Ovary (tissue), 9 donors: Measurements from ENCODE around the gene GPATCH4. TPM values are rescaled to one million over a fixed set of nuclear protein-coding genes. Genes with fewer than 3 reads are reported as not detected.

Experiments used
- DNase-seq, 5 donors: peaks; one replicate each; pipeline ENCODE4 v3.0.0-alpha.2; 2019 to 2020
- H3K27ac ChIP-seq, 2 donors: fragments of 200-600 bp; one replicate each; pipeline versions ENCODE4 v1.5.1 to v1.8.0; 2019 to 2022
- H3K27me3 ChIP-seq: fragments of 200-600 bp; one replicate; pipeline ENCODE4 v1.8.0; 2022
- H3K36me3 ChIP-seq: fragments of 200-600 bp; sonication (generic); one replicate; pipeline ENCODE4 v1.5.1; 2019
- H3K4me1 ChIP-seq: one replicate; pipeline ENCODE4 v1.8.1; 2013; ENCODE audit warnings: mild to moderate bottlenecking, moderate library complexity; ENCODE audit not compliant: insufficient read depth
- H3K4me3 ChIP-seq: fragments of 200-600 bp; sonication (generic); one replicate; pipeline ENCODE4 v1.5.1; 2017
- H3K9me3 ChIP-seq, 2 donors: fragments of 200-600 bp in 1 of 2; sonication (generic) in 1 of 2; one replicate each; pipeline versions ENCODE4 v1.5.1 to v1.8.1; 2013 to 2019; ENCODE audit warnings: mild to moderate bottlenecking in 1 of 2, moderate library complexity in 1 of 2
- EP300 ChIP-seq: sonication (generic); formaldehyde crosslinking; IDR thresholded peaks from one replicate; pipeline ENCODE4 v1.6.1; 2017; ENCODE audit warnings: antibody characterized with exemption
- POLR2A ChIP-seq: fragments of 450-650 bp; IDR thresholded peaks from one replicate; pipeline ENCODE4 v1.6.1; 2017; ENCODE audit warnings: antibody characterized with exemption, mild to moderate bottlenecking, moderate library complexity
- WGBS, 3 donors: extraction: QIAGEN DNeasy Blood & Tissue Kit in 1 of 3; methylation state at CpG; one replicate each; pipeline versions ENCODE4 v1.1.5 to v1.1.7; 2013 to 2017; 5-methylcytosine and 5-hydroxymethylcytosine counted together
- intact Hi-C, 4 donors: fragments of 100-400 bp; cut with DNase I; formaldehyde crosslinking; loops; one replicate each; pipeline versions ENCODE4 v1.11.0 to v1.15.1; 2022 to 2023
- polyA plus RNA-seq, 2 donors: library from polyadenylated mRNA; stranded (reverse); fragments of 200-250 nt in 1 of 2; fragments of 350-450 nt in 1 of 2; fragmentation: Illumina TruSeq in 1 of 2; extraction: RNeasy Lipid Tissue Mini Kit (QIAGEN cat#74804) in 1 of 2; gene quantifications; one replicate each; pipeline ENCODE4 v1.2.3, GENCODE V29; 2013 to 2014
- total RNA-seq, 7 donors: library from RNA; depleted of rRNA in 2 of 7; stranded (reverse); fragments of >200 nt in 2 of 7; fragmentation: NEBNext Ultra II Directional in 3 of 7; extraction: Animal tissue kit (Norgen Biotek cat#: 25700) in 3 of 7; gene quantifications; one replicate each; pipeline versions ENCODE4 v1.1.0 to v1.2.4, GENCODE V29; 2016 to 2023
- TF ChIP-seq, protein P1 (sequence below), 3 donors: fragments of 450-650 bp in 2 of 3; fragments of 200-600 bp in 1 of 3; IDR thresholded peaks; one replicate each; pipeline versions ENCODE4 v1.5.1 to v1.8.0; 2016 to 2022; ENCODE audit warnings: antibody characterized with exemption in 3 of 3, mild to moderate bottlenecking in 1 of 3
- donor health status: DM: no; HTN: no; CAD: no; lungs with moderate emphysema.
- donor health status: DM: no; HTN: no; CAD: no.
- donor health status: Bipolar disorder and iron deficiency.
- donor health status: DM: yes; HTN: yes; CAD: no.
- donor health status: DM: no; HTN: no; CAD: no.
- donor health status: DM: yes; HTN: yes; CAD: no.

The GPATCH4 gene
- total and polyA plus RNA-seq, 9 donors: 10.0 to 45.1 (median 22.0) TPM

DNA sequence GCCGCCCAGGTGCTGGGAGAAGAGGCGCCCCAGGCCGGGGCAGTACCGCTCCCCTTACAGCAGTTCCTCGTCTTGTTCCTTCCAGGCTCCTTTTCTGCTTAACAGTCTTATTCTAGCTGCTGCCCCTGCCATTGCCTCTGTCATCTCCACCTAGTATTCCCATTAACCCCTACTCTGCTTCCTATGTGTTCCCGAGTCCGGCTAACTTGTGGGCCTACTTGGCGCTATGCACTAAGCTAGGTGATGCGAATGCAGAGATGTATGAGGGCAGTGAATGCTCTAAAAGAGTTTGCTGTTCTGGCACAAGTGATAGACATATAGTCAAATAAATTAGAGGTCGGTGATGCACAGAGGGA, 28.6 kb downstream of the GPATCH4 start:
- Histone ChIP-seq H3K9me3 (no peaks in the 10 kb centered on the region), H3K27ac (no peak overlapping the region), H3K4me3 (peak overlapping the region; percentile 25), H3K4me1 (peaks cover 2% of the 10 kb centered on the region), H3K27me3 (no peaks in the 10 kb centered on the region), H3K36me3 (no peaks in the 10 kb centered on the region)
- 22 to 26% (median 23%) methylated on average over 10 of the region's 10 CpGs for WGBS, 3 donors
- TF ChIP-seq POLR2A: no peak
- TF ChIP-seq, protein P1, sequence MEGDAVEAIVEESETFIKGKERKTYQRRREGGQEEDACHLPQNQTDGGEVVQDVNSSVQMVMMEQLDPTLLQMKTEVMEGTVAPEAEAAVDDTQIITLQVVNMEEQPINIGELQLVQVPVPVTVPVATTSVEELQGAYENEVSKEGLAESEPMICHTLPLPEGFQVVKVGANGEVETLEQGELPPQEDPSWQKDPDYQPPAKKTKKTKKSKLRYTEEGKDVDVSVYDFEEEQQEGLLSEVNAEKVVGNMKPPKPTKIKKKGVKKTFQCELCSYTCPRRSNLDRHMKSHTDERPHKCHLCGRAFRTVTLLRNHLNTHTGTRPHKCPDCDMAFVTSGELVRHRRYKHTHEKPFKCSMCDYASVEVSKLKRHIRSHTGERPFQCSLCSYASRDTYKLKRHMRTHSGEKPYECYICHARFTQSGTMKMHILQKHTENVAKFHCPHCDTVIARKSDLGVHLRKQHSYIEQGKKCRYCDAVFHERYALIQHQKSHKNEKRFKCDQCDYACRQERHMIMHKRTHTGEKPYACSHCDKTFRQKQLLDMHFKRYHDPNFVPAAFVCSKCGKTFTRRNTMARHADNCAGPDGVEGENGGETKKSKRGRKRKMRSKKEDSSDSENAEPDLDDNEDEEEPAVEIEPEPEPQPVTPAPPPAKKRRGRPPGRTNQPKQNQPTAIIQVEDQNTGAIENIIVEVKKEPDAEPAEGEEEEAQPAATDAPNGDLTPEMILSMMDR (IDR thresholded peaks at IDR 0.05): no peak
- TF ChIP-seq EP300: no peak
- no peak for DNase-seq
- intact Hi-C loops: no loop called here

DNA sequence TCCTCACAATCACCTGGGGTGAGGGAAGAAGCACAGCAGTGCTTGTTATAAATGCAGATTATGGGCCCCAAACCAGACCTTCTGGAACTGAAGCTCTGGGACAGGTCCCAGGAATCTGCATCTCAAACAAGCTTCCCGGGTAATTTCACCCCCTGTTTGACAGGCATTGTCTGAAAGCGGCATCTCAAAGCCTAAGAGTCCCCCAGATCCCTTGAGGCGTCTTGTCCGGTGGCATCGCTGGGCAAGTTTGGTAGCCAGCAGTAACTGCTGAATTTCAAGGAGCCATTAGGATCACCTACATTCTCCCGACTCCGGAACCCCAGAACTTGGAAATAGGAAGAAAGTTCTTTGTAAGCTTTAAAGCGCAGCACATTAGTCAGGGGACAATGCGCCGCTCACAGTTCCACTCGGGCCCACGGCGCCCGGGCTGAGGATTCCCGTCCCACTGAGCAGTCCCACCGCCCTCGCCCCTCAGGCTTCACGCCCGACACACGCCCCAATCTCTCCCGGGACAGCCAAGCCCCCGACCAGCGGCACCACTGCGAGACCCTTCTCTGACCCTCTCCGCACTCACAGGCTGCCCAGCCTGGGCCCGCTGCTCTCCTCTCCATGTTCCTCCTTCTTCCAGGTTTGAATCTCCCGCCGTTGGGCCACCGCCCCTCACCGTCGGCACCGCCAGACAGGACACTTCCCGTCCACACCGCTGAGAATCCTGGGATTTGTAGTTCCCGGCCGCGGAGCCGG, 29.2 kb downstream of the GPATCH4 start, which contains the start of gene IQGAP3:
Gene IQGAP3, minus strand, starts transcription at position 647 of the 744 bp plus-strand sequence. Its CDS starts 36 bp downstream, at position 611.
- Histone ChIP-seq H3K36me3 (no peaks in the 10 kb centered on the region), H3K27me3 (no peaks in the 10 kb centered on the region), H3K4me1 (peaks cover 2% of the 10 kb centered on the region), H3K27ac (no peak within 1 kb of the TSS), H3K9me3 (no peaks in the 10 kb centered on the region), H3K4me3 (peak within 1 kb of the TSS; percentile 25)
- intact Hi-C loops: no loop called here
- WGBS, 3 donors: 0 to 1% (median 0%) methylated on average over 37 to 38 of the region's 38 CpGs
- TF ChIP-seq, protein P1 (IDR thresholded peaks at IDR 0.05): no peak
- TF ChIP-seq POLR2A: peak; percentile 9
- DNase-seq: peak; percentile 80 to 86 (median 83)

DNA sequence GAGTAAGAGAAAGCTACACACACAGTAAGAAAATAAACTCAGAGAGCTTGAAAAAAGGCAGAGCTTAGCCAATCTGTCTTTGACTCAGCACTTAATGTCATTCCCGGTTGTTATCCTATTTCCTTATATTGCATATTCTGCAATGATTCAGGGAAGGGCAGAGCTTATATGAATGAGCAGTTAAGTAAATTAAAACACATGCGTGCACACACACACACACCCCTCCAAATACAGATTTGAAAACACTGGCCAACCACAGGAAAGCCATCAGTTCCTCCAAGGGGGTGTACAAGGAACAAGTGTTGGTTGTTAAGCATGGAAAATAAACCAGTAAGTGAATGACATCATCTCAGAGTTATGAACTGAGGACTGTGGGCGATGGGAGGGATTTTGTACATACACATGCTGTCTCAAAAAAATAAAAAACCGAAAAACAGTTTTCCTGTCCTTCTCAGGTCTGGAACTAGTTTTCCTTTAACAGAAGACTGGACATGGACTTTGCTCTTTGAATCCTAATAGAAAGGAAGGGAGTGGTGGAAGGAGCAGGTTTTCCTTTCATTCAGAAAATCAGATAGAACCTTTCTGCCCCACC, 29.9 kb downstream of the GPATCH4 start:
- Histone ChIP-seq H3K27me3 (no peaks in the 10 kb centered on the region), H3K9me3 (no peaks in the 10 kb centered on the region), H3K4me3 (no peak overlapping the region), H3K27ac (no peak overlapping the region), H3K36me3 (no peaks in the 10 kb centered on the region), H3K4me1 (peaks cover 2% of the 10 kb centered on the region)
- WGBS, 3 donors: 17 to 19% (median 17%) methylated on average over 4 of the region's 4 CpGs
- DNase-seq: no peak
- intact Hi-C loops: no loop called here
- TF ChIP-seq EP300 (no peak), POLR2A (no peak)
- TF ChIP-seq, protein P1 (IDR thresholded peaks at IDR 0.05): no peak

DNA sequence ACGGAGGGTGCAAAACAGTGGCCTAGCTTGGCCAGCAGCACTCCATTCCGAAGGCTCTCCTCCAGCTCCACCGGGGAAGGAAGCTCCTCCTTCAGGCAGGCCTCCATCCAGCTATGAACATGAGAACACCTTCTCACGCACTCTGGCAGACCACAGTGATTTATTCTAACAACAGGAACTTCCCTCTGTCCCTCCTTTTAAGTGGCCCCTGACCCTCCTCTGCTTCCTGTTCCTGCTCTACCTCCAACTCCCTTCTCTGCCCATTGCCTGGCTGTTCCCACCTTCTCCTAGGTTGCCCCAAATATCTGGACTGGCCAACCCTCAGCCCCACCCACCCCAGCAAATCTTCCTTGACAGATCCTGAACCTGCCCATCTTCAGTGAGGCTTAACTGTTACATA, 34.8 kb downstream of the GPATCH4 start:
- Histone ChIP-seq H3K4me1 (no peaks in the 10 kb centered on the region), H3K4me3 (no peak overlapping the region), H3K36me3 (no peaks in the 10 kb centered on the region), H3K9me3 (no peaks in the 10 kb centered on the region), H3K27me3 (no peaks in the 10 kb centered on the region), H3K27ac (no peak overlapping the region)
- WGBS, 3 donors: 83 to 87% (median 86%) methylated on average over 4 of the region's 4 CpGs
- DNase-seq: no peak
- TF ChIP-seq POLR2A: no peak
- no peak for TF ChIP-seq EP300
- TF ChIP-seq, protein P1 (IDR thresholded peaks at IDR 0.05): no peak
- intact Hi-C loops: no loop called here
